NT2/D1 (cell line): ENCODE measurements around the gene SFXN5.

Source experiments
- SUZ12 ChIP-seq: IDR thresholded peaks from 2 replicates; pipeline ENCODE4 v1.6.1; 2011; ENCODE audit not compliant: insufficient read length, insufficient read depth; ENCODE audit errors: extremely low read depth
- ZNF274 ChIP-seq: IDR thresholded peaks from 2 replicates; pipeline ENCODE4 v1.6.1; 2011; ENCODE audit warnings: mild to moderate bottlenecking, low read depth, low read length

GRCh38 chr2:73084971-73085370 is 13.5 kb upstream of the SFXN5 start:
- TF ChIP-seq SUZ12 (no peak), ZNF274 (no peak)
